Ishikawa (cell line): ENCODE results near the gene RNU6-7.

Experiments used
- CEBPB ChIP-seq: IDR thresholded peaks from 2 replicates; pipeline ENCODE4 v1.6.1; 2012
- EP300 ChIP-seq: IDR thresholded peaks from 2 replicates; pipeline ENCODE4 v1.6.1; 2012; ENCODE audit warnings: borderline replicate concordance
- RAD21 ChIP-seq: IDR thresholded peaks from 2 replicates; pipeline ENCODE4 v1.6.1; 2012; ENCODE audit warnings: low read depth
- ZBTB7A ChIP-seq: IDR thresholded peaks from 2 replicates; pipeline ENCODE4 v1.6.1; 2012; ENCODE audit warnings: low read depth
- TF ChIP-seq, protein P1 (sequence below): IDR thresholded peaks from 2 replicates; pipeline ENCODE4 v1.6.1; 2012; ENCODE audit warnings: low read depth, mild to moderate bottlenecking

DNA sequence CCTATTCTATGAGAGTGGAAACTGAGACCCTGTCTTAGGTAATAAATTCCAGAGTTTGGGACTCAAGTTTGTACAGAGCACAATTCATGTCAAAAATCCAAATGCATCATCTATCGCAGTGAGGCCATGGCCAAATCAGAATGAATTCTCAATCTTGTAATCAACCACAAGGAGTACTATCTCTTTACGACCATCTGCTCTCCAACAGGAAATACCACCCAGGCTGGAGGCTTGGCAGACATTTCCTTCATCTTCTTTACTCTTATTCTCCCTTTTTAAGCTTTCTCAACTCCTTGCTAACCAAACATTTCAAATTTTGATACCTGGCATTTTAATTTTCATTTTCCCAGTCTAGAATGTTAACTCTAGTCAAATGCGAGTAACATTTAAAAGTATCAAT, 32.7 kb upstream of the RNU6-7 start:
- TF ChIP-seq EP300 (no peak), RAD21 (no peak), CEBPB (no peak), ZBTB7A (no peak)
- TF ChIP-seq, protein P1, sequence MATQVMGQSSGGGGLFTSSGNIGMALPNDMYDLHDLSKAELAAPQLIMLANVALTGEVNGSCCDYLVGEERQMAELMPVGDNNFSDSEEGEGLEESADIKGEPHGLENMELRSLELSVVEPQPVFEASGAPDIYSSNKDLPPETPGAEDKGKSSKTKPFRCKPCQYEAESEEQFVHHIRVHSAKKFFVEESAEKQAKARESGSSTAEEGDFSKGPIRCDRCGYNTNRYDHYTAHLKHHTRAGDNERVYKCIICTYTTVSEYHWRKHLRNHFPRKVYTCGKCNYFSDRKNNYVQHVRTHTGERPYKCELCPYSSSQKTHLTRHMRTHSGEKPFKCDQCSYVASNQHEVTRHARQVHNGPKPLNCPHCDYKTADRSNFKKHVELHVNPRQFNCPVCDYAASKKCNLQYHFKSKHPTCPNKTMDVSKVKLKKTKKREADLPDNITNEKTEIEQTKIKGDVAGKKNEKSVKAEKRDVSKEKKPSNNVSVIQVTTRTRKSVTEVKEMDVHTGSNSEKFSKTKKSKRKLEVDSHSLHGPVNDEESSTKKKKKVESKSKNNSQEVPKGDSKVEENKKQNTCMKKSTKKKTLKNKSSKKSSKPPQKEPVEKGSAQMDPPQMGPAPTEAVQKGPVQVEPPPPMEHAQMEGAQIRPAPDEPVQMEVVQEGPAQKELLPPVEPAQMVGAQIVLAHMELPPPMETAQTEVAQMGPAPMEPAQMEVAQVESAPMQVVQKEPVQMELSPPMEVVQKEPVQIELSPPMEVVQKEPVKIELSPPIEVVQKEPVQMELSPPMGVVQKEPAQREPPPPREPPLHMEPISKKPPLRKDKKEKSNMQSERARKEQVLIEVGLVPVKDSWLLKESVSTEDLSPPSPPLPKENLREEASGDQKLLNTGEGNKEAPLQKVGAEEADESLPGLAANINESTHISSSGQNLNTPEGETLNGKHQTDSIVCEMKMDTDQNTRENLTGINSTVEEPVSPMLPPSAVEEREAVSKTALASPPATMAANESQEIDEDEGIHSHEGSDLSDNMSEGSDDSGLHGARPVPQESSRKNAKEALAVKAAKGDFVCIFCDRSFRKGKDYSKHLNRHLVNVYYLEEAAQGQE = no peak
